ENCODE data around the gene WFDC8.
A peak's percentile ranks its signal among the peaks of the same experiment; 100 is the strongest.
"Not testable (repeated sequence)": the region's sequence is repeated elsewhere in the genome, so short reads cannot be mapped to it uniquely, and the experiment has no call there.

Gene WFDC8

DNA sequence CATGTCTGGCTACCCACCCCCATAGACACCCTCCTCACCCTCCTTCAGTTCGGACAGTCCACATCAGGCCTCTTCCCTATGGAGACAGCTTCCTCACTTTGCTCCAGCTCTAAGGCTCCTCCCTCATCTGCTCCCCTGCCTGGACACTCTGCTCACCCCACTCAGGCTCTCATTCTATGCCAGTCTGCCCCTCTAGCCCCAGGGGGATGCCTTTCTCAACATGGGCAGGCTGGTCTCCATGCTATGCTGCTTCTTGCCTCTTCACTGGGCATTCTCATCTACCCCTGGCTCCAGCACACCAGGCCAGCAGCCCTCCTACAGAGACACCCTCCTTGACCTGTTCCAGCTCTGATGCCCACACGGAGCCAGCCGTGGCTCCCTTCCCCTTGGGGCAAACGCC is at the start of gene WFDC8:
WFDC8 (minus strand) TSS at position 101 of the 400 bp plus-strand sequence; CDS start at position 64, 37 bp downstream.
- DNase-seq = no peak

DNA sequence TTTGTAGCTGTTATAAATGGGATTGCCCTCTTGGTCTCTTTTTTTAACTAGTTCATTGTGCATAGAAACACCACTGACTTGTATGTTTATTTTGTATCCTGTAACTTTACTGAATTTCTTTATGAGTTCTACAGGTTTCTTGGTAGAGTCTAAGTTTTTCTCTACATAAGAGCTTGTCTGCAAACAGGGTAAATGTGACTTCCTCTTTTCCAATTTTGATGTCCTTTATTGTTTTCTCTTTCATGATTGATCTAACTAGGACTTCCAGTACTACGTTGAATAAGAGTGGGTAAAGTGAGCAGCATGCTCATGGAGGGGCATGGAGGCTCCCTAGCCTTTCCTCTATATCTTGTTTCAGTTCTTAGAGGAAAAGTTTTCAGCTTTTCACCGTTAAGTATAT is 47.5 kb upstream of the WFDC8 start:
- DNase-seq = no peak

DNA sequence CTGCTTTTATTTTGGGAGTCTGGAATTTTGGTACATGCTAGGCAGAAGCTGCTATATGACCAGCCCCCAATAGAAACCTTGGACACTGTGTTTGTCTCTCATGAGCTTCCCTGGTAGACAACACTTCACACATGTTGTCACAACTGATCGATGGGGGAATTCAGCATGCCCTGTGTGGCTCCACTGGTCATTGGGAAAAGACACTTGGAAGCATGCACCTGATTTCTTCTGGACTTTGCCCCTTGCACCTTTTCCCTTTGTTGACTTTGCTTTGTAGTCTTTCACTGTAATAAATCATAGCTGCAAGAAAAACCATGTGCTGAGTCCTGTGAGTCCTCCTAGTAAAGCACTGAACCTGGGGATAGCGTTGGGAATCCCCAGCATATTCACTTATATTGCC is 42.5 kb upstream of the WFDC8 start:
- no peak for DNase-seq

DNA sequence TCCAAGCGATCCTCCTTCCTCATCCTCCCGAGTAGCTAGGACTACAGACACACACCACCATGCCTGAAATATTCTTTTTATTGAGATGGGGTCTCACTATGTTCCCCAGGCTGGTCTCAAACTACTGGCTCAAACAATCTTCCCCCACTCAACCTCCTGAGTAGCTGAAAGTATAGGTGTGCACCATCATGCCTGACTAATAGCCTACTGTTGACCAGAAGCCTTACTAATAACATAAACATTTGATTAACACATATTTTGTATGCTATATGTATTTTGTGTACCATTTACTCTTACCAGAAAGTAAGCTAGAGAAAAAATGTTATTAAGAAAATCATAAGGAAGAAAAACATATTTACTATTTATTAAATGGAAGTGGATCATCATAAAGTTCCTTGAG is 38.5 kb upstream of the WFDC8 start:
- no peak for DNase-seq

DNA sequence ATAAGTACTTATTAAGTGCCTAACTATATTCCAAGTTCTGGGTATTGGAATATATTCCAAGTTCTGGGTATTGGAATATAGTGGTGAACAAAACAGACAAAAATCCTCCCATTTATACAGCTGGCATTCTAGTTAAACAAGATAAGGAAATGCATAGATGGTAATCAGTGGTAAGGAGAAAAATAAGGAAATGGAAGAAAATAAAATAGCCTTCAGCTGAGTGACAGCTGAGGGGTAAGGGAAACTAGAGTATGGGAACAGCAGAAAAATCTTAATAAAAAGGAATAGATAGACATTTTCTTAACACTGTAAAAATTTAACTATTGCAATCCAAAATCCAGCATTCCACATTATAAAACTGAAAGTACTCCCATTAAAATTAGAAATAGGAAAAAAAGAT is 33.2 kb upstream of the WFDC8 start:
- DNase-seq = no peak

DNA sequence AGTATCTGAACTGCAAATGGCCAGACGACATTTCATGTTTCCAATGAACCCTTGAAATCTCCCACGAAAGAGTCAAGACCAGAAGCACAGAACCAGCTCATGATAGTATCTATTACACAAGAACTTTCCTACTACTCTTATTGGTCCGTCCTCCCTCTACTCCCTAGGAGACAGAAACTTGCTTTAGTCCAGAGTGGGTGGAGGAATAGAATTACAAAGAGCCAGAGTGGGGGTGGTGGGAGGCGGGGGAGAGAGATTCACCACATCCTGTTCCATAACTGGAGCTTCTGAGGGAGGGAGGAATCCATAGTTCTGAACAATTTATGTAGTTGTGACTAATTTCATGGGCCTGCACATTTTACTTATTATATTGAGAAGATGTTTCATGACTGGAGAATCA is 32.0 kb upstream of the WFDC8 start:
- DNase-seq = no peak

DNA sequence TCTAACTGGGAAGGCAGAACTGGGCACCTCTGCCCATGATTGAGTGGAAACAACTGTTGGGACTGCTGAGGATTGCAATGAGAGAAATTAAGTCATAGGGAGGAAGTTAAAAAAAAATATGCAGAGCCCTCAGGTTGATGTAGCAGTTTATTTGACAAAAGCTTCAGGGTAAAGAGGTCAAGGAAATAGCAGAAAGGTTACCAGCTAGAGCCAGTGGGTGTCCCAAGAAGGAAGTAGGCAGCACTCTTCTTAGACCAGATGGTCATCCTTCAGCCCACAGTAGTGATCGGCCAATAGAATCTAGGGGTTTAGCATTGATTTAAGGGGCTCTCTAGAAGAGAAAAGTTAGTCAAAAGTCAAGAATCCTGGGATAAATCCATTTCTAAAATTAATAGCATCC is 28.7 kb upstream of the WFDC8 start:
- no peak for DNase-seq

DNA sequence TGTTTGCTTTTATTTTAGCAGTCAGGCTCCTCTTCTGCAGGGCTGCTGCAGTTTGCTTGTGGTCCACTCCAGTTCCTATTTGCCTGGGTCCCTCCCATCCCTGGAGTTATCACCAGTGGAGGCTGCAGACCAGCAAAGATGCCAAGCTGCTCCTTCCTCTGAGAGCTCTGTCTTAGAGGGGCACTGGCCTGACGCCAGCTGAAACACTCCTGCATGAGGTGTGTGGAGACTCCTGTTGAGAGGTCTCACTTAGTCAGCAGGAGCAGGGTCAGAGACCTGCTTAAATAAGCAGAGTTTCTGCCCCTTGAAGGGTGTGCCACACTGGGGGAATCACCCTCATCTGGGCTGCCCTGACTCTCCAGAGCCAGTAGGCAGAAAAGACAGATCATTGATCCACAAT is 16.2 kb upstream of the WFDC8 start:
- no peak for DNase-seq

DNA sequence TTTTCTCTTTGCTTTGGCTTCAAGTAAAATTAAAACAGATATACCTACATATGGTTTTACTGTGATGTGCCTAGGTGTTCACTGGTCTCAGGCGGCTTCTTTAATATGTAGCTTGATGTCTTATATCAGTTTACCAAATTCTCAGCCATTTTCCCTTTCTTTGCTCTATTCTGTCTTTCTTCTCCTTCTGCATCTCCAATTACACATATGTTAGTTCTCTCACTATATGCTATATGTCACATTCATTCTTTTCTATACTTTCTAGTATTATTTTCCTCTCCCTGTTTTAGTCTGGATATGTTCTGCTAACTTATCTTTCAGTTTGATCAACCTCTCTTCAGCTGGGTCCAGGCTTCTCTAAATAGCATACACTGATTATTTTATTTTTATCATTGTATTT is 14.4 kb upstream of the WFDC8 start:
- DNase-seq = no peak

DNA sequence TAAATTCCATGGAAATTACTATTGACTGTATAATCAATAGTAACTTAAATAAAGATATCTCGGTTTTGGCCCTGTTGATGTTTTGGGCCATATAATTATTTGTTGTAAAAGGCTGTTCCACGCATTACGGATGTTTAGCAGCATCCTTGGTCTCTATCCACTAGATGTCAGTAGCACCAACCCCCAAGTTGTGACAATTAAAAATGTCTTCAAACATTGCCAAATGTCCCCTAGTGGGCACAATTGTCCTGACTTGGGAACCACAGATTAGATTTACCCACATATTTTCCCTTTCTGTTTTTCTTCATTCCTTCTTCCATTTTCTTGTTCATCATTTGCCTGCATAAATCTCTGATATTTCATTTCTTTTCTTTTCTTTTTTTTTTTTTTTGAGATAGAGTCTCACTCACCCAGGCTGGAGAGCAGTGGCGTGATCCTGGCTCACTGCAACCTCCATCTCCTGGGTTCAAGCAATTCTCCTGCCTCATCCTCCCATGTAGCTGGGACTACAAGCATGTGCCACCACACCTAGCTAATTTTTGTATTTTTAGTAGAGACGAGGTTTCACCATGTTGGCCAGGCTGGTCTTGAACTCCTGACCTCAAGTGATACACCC is 13.6 kb upstream of the WFDC8 start:
- DNase-seq = peak; percentile 34

DNA sequence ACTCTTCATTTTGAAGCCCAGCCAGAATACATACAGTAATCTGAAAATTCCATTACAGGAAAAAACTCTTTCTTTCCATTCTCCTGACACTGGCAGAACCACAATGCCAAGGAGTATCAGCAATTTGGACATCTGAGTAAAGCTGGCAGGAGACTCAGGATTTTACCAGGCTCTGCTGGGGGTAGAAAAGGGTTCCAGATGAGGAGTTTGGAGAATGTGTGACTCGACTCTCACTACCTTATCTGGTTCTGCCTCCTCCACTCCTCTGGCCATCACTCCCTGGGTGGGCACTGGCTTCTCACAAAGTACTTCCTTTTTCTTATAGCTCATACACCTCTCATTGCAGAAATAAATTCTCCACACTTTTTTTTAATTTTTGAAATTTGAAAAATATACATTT is 10.6 kb upstream of the WFDC8 start:
- DNase-seq = no peak

DNA sequence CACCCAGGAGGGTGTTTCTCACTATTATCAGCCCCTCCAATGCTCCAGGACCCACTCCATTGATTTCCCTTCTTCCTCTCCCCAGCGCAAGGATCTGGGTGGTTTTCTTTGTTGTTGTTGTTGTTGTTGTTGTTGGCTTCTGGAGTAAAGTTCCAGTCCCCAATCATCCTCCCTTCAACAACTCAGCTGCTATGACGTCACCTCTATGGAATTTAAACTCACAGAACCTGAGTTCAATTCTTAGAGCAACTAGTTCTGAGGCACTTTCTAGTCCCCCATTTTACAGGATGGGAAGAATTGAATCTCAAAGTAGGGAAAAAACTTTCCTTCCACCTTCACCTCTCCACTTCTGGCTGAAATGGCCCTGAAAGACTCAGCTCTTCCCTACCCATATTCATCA is 9.7 kb upstream of the WFDC8 start:
- no peak for DNase-seq

DNA sequence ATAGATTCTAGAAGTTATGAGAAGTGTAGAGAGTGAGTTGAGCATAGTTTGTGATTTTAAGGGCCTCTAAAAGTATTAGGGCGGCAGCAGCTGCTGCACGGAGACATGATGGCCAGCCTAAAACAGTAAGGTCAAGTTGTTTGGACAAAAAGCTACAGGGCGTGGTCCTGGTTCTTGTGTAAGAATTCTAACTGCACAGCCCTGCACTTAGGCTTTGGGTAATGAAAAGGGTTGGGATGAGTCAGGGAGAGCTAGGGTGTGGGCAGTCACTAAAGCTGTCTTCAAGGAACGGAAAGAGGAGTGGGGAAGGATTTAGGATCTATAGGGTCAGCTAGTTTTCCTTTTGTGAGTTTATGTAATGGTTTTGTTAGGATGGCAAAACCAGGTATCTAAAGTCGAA is 6.9 kb upstream of the WFDC8 start:
- DNase-seq = not testable (repeated sequence)

DNA sequence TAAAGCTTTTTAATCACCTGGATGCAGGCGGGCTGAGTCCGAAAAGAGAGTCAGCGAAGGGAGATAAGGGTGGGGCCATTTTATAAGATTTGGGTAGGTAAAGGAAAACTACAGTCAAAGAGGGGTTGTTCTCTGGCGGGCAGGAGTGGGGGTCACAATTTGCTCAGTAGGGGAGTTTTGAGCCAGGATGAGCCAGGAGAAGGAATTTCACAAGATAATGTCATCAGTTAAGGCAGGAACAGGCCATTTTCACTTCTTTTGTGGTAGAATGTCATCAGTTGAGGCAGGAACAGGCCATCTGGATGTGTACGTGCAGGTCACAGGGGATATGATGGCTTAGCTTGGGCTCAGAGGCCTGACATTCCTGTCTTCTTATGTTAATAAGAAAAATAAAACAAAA is 5.2 kb upstream of the WFDC8 start:
- DNase-seq = not testable (repeated sequence)

DNA sequence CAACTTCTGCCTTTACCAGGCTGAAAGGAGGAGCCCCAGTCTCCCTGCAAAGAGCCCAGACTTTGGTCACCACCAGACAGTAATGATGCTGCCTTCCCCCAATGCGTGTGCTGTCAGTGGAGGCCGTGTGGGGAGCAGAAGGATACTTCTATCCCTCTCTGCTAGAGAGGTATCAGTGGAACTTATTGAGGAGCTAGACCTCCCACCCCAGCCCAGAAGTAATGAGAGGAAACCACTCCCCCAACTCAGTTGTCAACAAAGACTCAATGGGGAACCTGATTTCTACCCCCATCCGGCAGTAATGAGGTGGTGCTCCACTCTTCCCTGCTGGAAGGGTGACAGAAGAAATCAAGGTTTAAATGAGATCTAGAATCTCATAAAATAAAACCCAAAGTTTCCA is 4.4 kb upstream of the WFDC8 start:
- no peak for DNase-seq

DNA sequence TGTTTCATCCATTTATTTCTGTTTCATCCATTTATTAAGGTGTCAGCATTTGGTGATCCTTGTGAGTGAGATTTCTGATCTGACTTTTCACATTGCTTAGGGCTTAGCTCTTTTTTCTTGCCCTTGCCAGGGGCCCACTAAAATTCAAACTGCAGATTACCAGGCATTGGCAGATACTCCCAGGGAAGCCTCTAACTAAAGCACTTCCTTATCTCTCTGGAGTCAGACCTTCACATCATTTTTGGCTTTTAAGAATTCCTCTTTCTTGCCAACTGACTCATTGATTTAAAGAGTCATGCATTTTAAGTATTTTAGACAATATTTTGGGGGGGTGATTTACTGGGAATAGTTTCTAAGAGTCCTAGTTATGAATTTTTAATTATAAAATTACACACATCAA is 2.6 kb upstream of the WFDC8 start:
- no peak for DNase-seq

DNA sequence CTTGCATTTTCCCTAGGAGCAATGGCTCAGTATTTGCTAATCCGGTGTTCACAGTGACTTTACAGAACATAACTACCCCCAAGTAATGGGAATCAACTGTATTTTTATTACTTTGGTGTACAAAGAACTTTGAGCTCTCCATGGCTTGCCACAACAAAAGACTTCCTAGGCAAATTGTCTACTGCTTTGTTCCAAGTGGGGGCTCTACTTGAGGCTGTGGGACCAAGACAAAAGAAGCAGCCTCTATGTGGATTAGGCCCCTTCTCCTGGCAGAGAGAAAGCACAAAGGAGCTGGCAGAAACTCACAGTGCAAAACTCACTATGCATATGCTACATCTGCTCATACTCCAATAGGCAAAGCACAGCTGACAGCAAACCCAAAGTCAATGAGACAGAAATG is 853 bp downstream of the WFDC8 start:
- DNase-seq = no peak

DNA sequence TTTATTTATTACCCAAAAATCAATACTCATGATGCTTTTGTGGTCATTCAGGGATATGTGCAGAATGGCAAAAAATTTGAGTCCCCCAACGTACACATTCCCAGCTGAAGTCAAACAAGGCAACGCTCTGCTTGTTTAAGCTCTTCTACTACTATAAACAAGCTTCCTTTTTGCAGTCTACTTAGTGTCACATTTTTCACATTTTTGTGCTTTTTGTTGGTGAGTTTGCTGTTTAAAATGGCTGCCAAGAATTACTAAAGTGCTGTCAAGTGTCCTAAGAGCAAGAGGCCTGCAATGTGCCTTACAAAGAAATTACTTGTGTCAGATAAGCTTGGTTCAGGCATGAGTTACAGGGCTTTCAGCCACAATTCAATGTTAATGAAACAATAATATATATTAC is 2.1 kb downstream of the WFDC8 start:
- no peak for DNase-seq

DNA sequence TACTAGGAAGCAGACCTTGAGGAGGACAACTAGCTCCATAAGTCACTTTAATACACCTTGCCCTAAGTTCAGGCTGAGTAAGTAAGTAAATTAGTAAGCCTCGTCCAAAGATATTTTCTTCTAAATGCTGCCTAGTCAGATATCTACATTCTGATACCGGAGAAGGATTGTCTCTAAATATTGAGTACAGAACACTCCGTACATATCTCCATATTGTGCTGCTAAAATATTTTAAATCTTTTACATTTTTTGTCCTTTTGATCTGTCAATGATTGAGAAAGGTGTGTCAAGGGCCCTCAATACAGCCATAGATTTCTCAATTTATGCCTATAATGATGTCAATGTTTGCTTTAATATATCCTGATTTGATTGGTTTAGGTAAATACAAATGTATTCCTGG is 3.2 kb downstream of the WFDC8 start:
- DNase-seq = no peak

DNA sequence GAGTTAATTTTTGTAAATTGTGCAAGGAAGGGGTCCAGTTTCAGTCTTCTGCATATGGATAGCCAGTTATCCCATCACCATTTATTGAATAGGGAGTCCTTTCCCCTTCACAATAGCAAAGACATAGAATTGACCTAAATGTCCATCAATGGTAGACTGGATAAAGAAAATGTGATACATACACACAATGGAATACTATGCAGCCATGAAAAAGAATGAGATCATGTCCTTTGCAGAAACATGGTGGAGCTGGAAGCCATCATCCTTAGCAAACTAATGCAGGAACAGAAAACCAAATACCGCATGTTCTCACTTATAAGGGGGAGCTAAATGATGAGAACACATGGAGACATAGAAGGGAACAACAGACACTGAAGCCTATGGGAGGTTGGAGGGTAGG is 9.4 kb downstream of the WFDC8 start:
- not testable (repeated sequence) for DNase-seq

DNA sequence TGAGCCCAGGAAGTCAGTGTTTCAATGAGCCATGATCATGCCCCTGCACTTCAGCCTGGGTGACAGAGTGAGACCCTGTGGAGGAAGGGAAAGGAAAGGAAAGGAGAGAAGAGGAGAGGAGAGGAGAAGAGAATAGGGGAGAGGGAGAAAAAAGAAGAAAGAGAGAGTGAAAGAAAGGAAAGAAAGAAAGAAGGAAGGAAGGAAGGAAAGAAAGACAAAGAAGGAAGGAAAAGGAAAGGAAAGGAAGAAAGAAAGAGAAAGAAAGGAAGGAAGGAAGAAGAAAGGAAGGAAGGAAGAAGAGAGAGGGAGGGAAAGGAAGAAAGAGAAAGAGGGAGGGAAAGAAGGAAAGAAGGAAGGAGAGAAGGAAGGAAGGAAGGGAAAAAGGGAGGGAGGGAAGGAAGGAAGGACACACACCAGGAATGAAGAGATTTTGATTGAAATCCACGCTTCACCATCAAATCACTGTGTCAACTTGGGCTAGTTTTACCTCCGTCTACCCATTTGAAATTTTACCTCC is 14.3 kb downstream of the WFDC8 start:
- DNase-seq = no peak

DNA sequence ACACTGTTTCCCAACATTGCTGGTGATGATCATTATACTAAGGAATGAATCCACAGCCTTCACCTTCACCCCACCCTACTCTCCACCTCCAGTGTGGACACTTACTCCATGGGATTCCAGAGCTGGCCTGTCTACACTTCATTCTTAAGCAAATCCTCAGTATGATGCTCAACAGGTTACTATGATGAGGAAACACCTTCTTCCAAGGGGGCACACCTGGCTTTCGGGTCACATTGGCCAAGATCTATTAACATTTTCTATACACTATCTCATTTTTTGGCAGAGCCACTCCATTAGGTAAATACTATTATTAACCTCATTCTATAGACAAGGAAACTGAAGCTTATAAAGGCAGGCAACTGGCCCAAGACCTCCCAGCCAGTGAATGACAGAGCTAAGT is 23.9 kb downstream of the WFDC8 start:
- no peak for DNase-seq

DNA sequence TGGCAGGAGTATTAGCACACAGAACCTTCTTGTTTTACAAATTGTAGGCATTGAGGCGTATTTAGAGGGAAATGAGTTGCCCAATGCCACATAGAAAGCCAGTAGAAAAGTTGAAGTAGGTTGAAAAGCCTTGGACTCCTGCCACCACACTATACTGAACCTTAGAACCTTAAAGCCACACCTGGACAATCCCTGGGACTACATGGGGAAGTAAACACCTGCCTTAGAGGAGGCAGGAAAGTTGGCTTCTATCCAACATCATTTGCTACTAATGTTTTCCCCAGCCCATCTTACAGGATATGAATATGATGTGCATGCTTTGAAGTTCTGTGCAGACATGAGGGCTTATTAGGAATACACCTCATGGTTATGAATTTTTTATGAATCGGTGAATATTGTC is 26.6 kb downstream of the WFDC8 start:
- no peak for DNase-seq

DNA sequence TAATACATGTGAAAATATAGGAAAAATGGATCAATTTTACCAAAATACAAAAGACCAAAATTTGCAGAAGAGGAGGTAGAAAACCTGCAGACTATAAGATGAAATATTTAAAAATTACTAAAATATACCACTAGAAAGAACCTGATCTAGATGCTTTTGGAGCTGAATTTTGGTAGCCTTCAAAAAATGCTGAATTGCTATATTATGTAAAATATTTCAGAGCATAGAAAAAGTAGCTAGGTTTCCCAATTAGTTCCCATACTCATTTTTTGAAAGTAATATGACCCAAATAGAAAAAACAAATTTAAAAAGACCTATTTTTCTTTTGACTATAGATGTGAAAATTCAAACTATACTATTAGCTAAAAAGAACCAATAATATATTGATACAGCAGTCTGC is 28.3 kb downstream of the WFDC8 start:
- no peak for DNase-seq

DNA sequence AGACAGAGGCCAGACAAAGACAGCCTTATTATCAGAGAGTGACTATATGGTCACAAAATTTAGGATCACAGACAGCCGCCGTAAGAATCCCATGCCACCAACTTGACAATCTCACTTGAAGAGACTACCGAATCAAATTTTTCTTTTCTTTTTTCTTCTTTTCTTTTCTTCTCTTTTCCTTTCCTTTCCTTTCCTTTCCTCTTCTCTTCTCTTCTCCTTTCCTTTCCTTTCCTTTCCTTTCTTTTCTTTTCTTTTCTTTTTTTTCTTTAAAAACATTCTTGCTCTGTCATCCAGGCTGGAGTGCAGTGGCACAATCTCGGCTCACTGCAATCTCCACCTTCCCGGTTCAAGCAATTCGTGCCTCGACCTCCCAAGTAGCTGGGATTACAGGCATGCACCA is 30.7 kb downstream of the WFDC8 start:
- DNase-seq = no peak

Data from CD4-positive, alpha-beta T cell treated with Interleukin-12 subunit alpha and Interleukin-12 subunit beta, for 1 hour (primary cell).